ENCODE measurements around the gene NRXN3.

- TF ChIP-seq GATA2 (IDR thresholded peaks at IDR 0.05; ENCODE audit: low read depth, low read length) (no peak), GATA3 (IDR thresholded peaks at IDR 0.05; ENCODE audit: low read depth, low read length) (no peak)
Measured at GRCh38 chr14:79530555-79530954, 1360.4 kb downstream of the NRXN3 start.

Measured in SH-SY5Y (cell line).